MCF 10A (cell line): ENCODE measurements around the gene GLI1. TPM values are rescaled to one million over a fixed set of nuclear protein-coding genes. Genes with fewer than 3 reads are reported as not detected.
"Not testable (repeated sequence)": the region's sequence is repeated elsewhere in the genome, so short reads cannot be mapped to it uniquely, and the experiment has no call there.

Experiments used
- BruUV-seq: library from RNA; stranded (reverse); fragments of 400-500 nt; replicated peaks from 2 replicates; lab custom pipeline; 2021; lab: Mats Ljungman, UMichigan
- CTCF ChIA-PET: fragments of 300-600 bp; sonication (Branson Sonifier 250); formaldehyde crosslinking; extraction: SDS; loops from one replicate; lab custom pipeline; 2021; ENCODE audit warnings: antibody characterized with exemption, inconsistent platforms; lab: Yijun Ruan, JAX
- POLR2A ChIA-PET: fragments of 300-600, 350-650 bp; sonication (Branson Sonifier 250); formaldehyde crosslinking; extraction: SDS; loops from one replicate; lab custom pipeline; 2020; ENCODE audit warnings: antibody characterized with exemption, inconsistent platforms; lab: Yijun Ruan, JAX
- DNase-seq: peaks from one replicate; pipeline ENCODE4 v3.0.0-alpha.2; 2018; ENCODE audit not compliant: unreplicated experiment
- H3K27ac Mint-ChIP-seq: one replicate; pipeline ENCODE4 v1.8.0; 2022; ENCODE audit warnings: mild to moderate bottlenecking, low read depth, mixed read lengths; ENCODE audit not compliant: unreplicated experiment
- H3K27me3 Mint-ChIP-seq: one replicate; pipeline ENCODE4 v1.8.0; 2022; ENCODE audit warnings: mixed read lengths; ENCODE audit not compliant: insufficient read depth, unreplicated experiment
- H3K36me3 Mint-ChIP-seq: one replicate; pipeline ENCODE4 v1.8.0; 2022; ENCODE audit warnings: mild to moderate bottlenecking, moderate library complexity, mixed read lengths; ENCODE audit not compliant: insufficient read depth, unreplicated experiment
- H3K4me1 Mint-ChIP-seq: one replicate; pipeline ENCODE4 v1.8.0; 2022; ENCODE audit warnings: mixed read lengths; ENCODE audit not compliant: insufficient read depth, unreplicated experiment
- H3K4me3 Mint-ChIP-seq: one replicate; pipeline ENCODE4 v1.8.0; 2022; ENCODE audit warnings: mild to moderate bottlenecking, moderate library complexity, mixed read lengths; ENCODE audit not compliant: unreplicated experiment
- H3K9me3 Mint-ChIP-seq: one replicate; pipeline ENCODE4 v1.8.0; 2022; ENCODE audit warnings: mixed read lengths; ENCODE audit not compliant: unreplicated experiment
- CTCF ChIP-seq: fragments of 200-600 bp; IDR thresholded peaks from one replicate; pipeline ENCODE4 v1.8.0; 2022; ENCODE audit warnings: antibody characterized with exemption, mild to moderate bottlenecking; ENCODE audit not compliant: unreplicated experiment
- intact Hi-C: fragments of 100-400 bp; cut with micrococcal nuclease; formaldehyde crosslinking; loops from 2 replicates; pipeline ENCODE4 v1.14.1; 2022
- total RNA-seq: library from RNA; stranded (reverse); gene quantifications from 2 replicates; pipeline ENCODE4 v1.2.3, GENCODE V29; 2022

Gene GLI1
- total RNA-seq, 1 experiment from 2014 or later, result not detected

- BruUV-seq, result no TSS peak
- Mint-ChIP-seq H3K36me3 (no peaks in the 10 kb centered on the region), H3K9me3 (peaks cover 16% of the 10 kb centered on the region), H3K27ac (no peak overlapping the region), H3K4me1 (no peaks in the 10 kb centered on the region), H3K4me3 (no peak overlapping the region), H3K27me3 (no peaks in the 10 kb centered on the region)
- POLR2A ChIA-PET, result no interaction called here
- DNase-seq, result no peak
- CTCF ChIA-PET, result interaction anchor here (1.1 to 6.8 kb wide), 2 partner anchors 14 to 19 kb away, joined by 3 to 53 read pairs; partner anchors contain the start of gene INHBE
- TF ChIP-seq CTCF, result no peak
- intact Hi-C loops, result no loop called here
Observed at GRCh38 chr12:57439762-57440266, 19.8 kb upstream of the GLI1 start.

GRCh38 chr12:57441393-57441792 is 18.2 kb upstream of the GLI1 start:
- H3K4me3 Mint-ChIP-seq, H3K4me1 Mint-ChIP-seq, H3K27me3 Mint-ChIP-seq, intact Hi-C loops, BruUV-seq, H3K36me3 Mint-ChIP-seq, H3K27ac Mint-ChIP-seq, DNase-seq: not testable (repeated sequence)
- ChIA-PET POLR2A (interaction anchor here (1.0 to 1.1 kb wide), 2 partner anchors 17 to 212 kb away, joined by 3 to 4 read pairs; partner anchors contain the start of gene SHMT2), CTCF (interaction anchor here (1.9 to 6.8 kb wide), 2 partner anchors 12 to 17 kb away, joined by 7 to 53 read pairs; partner anchors contain the start of gene INHBE)
- peaks cover 16% of the 10 kb centered on the region for H3K9me3 Mint-ChIP-seq

GRCh38 chr12:57441846-57442427 is 17.6 kb upstream of the GLI1 start:
- DNase-seq, result no peak
- no TSS peak for BruUV-seq
- ChIA-PET CTCF (interaction anchor here (1.4 to 6.8 kb wide), 3 partner anchors 11 to 20 kb away, joined by 4 to 53 read pairs (median 7); partner anchors contain the start of gene INHBE), POLR2A (interaction anchor here (1.1 kb wide), 2 partner anchors 10 to 17 kb away, joined by 3 to 4 read pairs; no protein-coding TSS in a partner anchor)
- TF ChIP-seq CTCF, result no peak
- intact Hi-C loops, result no loop called here
- no peak overlapping the region for H3K27ac Mint-ChIP-seq
- H3K4me3 Mint-ChIP-seq, result no peak overlapping the region
- no peaks in the 10 kb centered on the region for H3K27me3 Mint-ChIP-seq
- H3K9me3 Mint-ChIP-seq, result peaks cover 16% of the 10 kb centered on the region
- H3K4me1 Mint-ChIP-seq, result no peaks in the 10 kb centered on the region
- no peaks in the 10 kb centered on the region for H3K36me3 Mint-ChIP-seq

DNA sequence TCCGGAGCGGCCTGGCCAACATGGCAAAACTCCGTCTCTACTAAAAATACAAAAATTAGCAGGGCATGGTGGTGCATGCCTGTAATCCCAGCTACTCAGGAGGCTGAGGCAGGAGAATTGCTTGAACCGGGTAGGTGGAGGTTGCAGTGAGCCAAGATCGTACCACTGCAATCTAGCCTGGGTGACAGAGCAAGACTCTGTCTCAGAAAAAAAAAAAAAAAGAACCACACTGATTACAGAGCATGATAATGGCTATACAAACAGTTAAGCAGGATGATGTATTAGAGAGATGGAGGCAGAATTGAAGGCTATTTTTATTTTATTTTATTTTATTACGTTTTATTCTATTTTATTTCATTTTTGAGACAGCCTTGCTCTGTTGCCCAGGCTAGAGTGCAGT is 15.2 kb upstream of the GLI1 start:
- H3K4me1 Mint-ChIP-seq, H3K27ac Mint-ChIP-seq, intact Hi-C loops, BruUV-seq, H3K36me3 Mint-ChIP-seq, H3K4me3 Mint-ChIP-seq, H3K27me3 Mint-ChIP-seq, DNase-seq: not testable (repeated sequence)
- H3K9me3 Mint-ChIP-seq, result peaks cover 16% of the 10 kb centered on the region
- CTCF ChIA-PET, result interaction anchor here (0.7 to 6.8 kb wide), 4 partner anchors 9 to 397 kb away, joined by 3 to 53 read pairs (median 4); partner anchors contain the start of gene INHBE
- POLR2A ChIA-PET, result interaction anchor here (0.5 to 1.1 kb wide), 2 partner anchors 18 to 39 kb away, joined by 3 to 5 read pairs; no protein-coding TSS in a partner anchor

DNA sequence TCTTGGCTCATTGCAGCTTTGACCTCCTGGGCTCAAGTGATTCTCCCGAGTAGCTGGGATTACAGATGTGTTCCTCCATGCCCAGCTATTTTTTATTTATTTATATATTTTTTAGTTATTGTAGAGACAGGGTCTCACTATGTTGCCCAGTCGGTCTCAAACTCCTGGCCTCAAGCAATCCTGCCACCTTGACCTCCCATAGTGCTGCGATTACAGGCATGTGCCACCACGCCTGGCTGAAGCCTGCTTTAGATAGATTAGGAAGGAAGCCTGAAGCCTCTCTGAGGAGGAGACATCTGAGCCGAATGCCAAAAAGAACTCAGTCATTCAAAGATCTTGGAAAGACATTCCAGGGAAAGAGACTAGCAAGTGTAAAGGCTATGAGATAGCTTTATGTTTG is 14.8 kb upstream of the GLI1 start:
- no peak overlapping the region for H3K4me3 Mint-ChIP-seq
- BruUV-seq, result no TSS peak
- no peak for DNase-seq
- H3K4me1 Mint-ChIP-seq, result no peaks in the 10 kb centered on the region
- no peak for TF ChIP-seq CTCF
- POLR2A ChIA-PET, result interaction anchor here (0.5 to 1.1 kb wide), 2 partner anchors 18 to 40 kb away, joined by 3 to 5 read pairs; no protein-coding TSS in a partner anchor
- H3K9me3 Mint-ChIP-seq, result peaks cover 16% of the 10 kb centered on the region
- H3K36me3 Mint-ChIP-seq, result no peaks in the 10 kb centered on the region
- no peak overlapping the region for H3K27ac Mint-ChIP-seq
- H3K27me3 Mint-ChIP-seq, result no peaks in the 10 kb centered on the region
- intact Hi-C loops, result no loop called here
- CTCF ChIA-PET, result interaction anchor here (1.1 to 6.8 kb wide), 4 partner anchors 9 to 14 kb away, joined by 3 to 53 read pairs (median 8); partner anchors contain the start of genes GLI1 and INHBE
